ENCODE data around the gene DCTD. TPM values are rescaled to one million over a fixed set of nuclear protein-coding genes. Genes with fewer than 3 reads are reported as not detected.

Gene DCTD
- total RNA-seq, 1 donor from 2014 or later = 99.4 TPM

DNA sequence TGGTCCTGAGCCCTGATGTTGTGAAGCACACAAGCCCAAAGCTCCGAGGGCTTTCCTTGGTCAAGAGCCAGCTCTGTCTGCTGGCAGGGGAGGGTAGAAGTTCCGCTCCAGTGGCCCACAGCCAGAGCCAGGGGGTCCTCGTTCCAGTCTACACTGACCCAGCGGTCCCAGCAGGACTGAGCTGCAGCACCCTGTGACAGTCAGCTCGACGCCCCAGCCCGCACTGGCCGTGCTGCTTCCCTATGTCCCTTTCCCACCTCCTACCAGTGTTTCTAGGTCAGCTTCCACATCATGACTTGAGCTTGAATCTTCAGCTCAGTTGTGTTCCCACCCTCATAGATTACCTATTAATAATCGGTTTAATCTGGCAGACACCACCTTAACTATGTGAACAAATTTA is 22.5 kb upstream of the DCTD start:
- TF ChIP-seq, protein P1, sequence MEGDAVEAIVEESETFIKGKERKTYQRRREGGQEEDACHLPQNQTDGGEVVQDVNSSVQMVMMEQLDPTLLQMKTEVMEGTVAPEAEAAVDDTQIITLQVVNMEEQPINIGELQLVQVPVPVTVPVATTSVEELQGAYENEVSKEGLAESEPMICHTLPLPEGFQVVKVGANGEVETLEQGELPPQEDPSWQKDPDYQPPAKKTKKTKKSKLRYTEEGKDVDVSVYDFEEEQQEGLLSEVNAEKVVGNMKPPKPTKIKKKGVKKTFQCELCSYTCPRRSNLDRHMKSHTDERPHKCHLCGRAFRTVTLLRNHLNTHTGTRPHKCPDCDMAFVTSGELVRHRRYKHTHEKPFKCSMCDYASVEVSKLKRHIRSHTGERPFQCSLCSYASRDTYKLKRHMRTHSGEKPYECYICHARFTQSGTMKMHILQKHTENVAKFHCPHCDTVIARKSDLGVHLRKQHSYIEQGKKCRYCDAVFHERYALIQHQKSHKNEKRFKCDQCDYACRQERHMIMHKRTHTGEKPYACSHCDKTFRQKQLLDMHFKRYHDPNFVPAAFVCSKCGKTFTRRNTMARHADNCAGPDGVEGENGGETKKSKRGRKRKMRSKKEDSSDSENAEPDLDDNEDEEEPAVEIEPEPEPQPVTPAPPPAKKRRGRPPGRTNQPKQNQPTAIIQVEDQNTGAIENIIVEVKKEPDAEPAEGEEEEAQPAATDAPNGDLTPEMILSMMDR (IDR thresholded peaks at IDR 0.05; ENCODE audit: unreplicated experiment) = no peak
- no peaks in the 10 kb centered on the region for H3K4me1 Mint-ChIP-seq (ENCODE audit: low read depth)
- DNase-seq (ENCODE audit: low spot score, unreplicated experiment) = no peak

DNA sequence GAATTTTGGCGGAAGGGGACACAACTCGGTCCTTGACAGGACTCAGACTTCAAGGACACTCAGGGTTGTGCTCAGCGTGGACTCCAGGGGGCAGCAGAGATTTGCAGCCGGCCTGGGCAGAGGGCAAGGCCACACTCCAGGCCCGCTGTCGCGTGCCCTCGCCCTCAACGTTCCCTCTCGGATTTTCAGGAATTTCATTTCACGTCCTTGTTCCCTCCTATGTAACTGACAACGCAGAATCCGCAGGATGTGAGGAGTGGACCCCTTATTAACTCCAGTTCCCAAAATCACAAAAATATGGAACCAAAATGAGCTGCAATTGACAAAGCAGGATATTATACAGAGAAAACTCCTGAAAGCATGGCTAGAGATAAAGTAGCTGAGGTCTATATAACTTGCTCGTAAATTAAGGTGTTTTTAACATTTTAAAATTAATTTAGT is 21.0 kb upstream of the DCTD start:
- peak; percentile 70 for DNase-seq (ENCODE audit: low spot score, unreplicated experiment)
- TF ChIP-seq, protein P1 (IDR thresholded peaks at IDR 0.05; ENCODE audit: unreplicated experiment) = peak; percentile 92
- Mint-ChIP-seq H3K4me3 (ENCODE audit: low read depth) (no peak overlapping the region), H3K27me3 (peaks cover 21% of the 10 kb centered on the region), H3K9me3 (ENCODE audit: low read depth) (no peaks in the 10 kb centered on the region), H3K36me3 (ENCODE audit: insufficient read depth) (no peaks in the 10 kb centered on the region), H3K27ac (no peak overlapping the region), H3K4me1 (ENCODE audit: low read depth) (no peaks in the 10 kb centered on the region)

More for the DNA sequence above, 22.5 kb upstream of the DCTD start:
- no peak overlapping the region for H3K27ac Mint-ChIP-seq
- H3K4me3 Mint-ChIP-seq (ENCODE audit: low read depth) = no peak overlapping the region
- peaks cover 27% of the 10 kb centered on the region for H3K27me3 Mint-ChIP-seq
- no peaks in the 10 kb centered on the region for H3K9me3 Mint-ChIP-seq (ENCODE audit: low read depth)
- no peaks in the 10 kb centered on the region for H3K36me3 Mint-ChIP-seq (ENCODE audit: insufficient read depth)

DNA sequence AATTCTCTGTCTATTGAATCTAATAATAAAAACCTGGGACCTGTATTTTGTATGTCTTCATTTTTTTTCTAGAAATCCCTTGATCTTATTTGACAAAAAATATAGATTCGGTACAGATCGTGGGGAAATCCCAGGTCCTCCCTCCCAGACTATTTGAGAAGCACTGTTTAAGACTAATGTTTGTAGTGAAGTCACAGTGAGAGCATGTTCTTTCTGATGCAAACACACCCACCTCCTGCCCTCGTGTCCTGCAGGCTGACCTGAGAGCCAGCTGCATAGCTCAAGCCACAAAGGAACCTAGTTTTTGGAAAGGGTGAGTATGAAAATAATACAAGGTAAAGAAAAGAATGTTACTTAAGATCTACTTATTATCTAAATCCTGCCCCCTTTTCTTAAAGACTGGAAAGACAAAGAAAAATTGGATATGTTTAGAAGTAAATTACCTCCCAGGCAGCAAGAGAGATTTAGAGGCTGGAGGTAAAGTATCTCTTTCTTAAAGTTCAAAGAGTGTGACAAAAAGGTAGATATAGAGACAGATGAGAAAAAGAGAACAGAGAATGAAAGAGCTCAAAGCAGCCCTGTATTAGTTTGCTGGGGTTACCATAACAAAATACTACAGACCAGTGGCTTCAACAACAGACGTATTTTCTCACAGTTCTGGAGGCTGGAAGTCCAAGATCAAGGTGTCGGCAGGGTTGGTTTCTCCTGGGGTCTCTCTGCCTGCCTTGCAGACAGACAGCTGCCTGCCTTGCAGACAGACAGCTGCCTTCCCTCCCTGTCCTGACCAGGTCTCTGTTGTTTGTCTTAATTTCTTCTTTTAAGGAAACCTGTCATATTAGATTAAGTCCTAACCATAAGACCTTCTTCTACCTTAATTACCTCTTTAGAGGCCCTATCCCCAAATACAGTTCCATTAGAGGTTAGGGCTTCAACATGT is 20.4 kb upstream of the DCTD start:
- TF ChIP-seq, protein P1 (IDR thresholded peaks at IDR 0.05; ENCODE audit: unreplicated experiment) = no peak
- Mint-ChIP-seq H3K27me3 (peaks cover 16% of the 10 kb centered on the region), H3K27ac (no peak overlapping the region), H3K36me3 (ENCODE audit: insufficient read depth) (no peaks in the 10 kb centered on the region), H3K4me1 (ENCODE audit: low read depth) (no peaks in the 10 kb centered on the region), H3K9me3 (ENCODE audit: low read depth) (no peaks in the 10 kb centered on the region), H3K4me3 (ENCODE audit: low read depth) (no peak overlapping the region)
- no peak for DNase-seq (ENCODE audit: low spot score, unreplicated experiment)

DNA sequence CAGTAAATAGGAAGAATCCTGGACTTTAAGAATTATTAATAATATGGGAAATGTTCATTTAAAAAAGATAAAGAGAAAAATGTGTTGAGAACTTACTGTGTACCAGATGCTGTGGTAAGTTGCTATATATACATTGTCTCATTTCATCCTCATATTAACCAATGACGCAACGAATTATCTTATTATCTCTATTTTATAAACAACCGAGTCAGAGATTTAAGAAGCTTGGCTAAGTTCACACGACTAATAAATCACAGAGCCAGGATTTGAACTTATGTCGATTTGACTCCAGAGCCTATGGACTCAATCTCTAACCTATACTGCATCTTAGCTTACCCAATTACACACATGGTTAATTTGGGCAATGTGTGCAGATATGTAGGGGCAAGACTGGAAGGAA is 15.5 kb upstream of the DCTD start:
- H3K27ac Mint-ChIP-seq = no peak overlapping the region
- TF ChIP-seq, protein P1 (IDR thresholded peaks at IDR 0.05; ENCODE audit: unreplicated experiment) = no peak
- DNase-seq (ENCODE audit: low spot score, unreplicated experiment) = no peak
- H3K27me3 Mint-ChIP-seq = peaks cover 5% of the 10 kb centered on the region
- no peaks in the 10 kb centered on the region for H3K4me1 Mint-ChIP-seq (ENCODE audit: low read depth)
- H3K9me3 Mint-ChIP-seq (ENCODE audit: low read depth) = no peaks in the 10 kb centered on the region
- no peaks in the 10 kb centered on the region for H3K36me3 Mint-ChIP-seq (ENCODE audit: insufficient read depth)
- no peak overlapping the region for H3K4me3 Mint-ChIP-seq (ENCODE audit: low read depth)

DNA sequence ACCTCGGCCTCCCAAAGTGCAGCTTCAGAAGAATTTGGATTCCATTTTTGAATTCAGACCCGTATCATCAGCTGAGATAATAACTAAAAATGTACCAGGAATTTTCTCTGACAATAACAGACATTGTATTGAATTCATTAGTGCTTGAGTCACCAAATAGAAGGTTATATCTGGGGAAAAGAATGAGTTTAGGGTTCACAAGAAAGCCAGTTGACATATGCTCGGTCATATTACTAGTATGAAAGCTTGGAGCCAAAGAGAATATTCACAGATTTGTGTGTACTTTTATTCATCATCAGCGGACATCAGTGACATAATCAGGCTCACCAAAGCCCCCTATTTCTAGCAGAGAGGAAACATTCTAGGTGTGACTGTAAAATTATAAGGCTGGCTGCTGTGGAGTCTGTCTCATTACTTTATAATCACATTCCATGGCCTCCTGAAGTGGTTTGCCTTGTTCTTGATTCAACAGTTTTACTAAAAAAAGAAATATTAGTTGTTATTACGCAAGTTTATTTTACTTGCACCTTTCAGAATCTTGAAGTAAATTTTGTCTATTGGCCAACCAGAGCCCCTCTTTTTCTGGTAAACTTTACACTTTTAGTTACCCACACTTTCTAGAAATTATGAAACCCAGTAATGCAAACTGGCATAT is 14.6 kb upstream of the DCTD start:
- no peaks in the 10 kb centered on the region for H3K27me3 Mint-ChIP-seq
- no peaks in the 10 kb centered on the region for H3K4me1 Mint-ChIP-seq (ENCODE audit: low read depth)
- no peak for DNase-seq (ENCODE audit: low spot score, unreplicated experiment)
- no peak overlapping the region for H3K4me3 Mint-ChIP-seq (ENCODE audit: low read depth)
- H3K27ac Mint-ChIP-seq = no peak overlapping the region
- TF ChIP-seq, protein P1 (IDR thresholded peaks at IDR 0.05; ENCODE audit: unreplicated experiment) = no peak
- no peaks in the 10 kb centered on the region for H3K9me3 Mint-ChIP-seq (ENCODE audit: low read depth)
- no peaks in the 10 kb centered on the region for H3K36me3 Mint-ChIP-seq (ENCODE audit: insufficient read depth)
